Panc1 (cell line): ENCODE measurements around the gene DLGAP1.

Source experiments
- POLR2AphosphoS5 ChIP-seq: IDR thresholded peaks from 2 replicates; pipeline ENCODE4 v1.6.1; 2012; ENCODE audit warnings: mild to moderate bottlenecking, low read depth, low read length, moderate library complexity
- SIN3A ChIP-seq: IDR thresholded peaks from 2 replicates; pipeline ENCODE4 v1.6.1; 2012; ENCODE audit warnings: low read depth, mild to moderate bottlenecking, low read length, moderate library complexity, borderline replicate concordance; ENCODE audit not compliant: insufficient read depth
- TF ChIP-seq, protein P1 (sequence below): fragments of 450-650 bp; IDR thresholded peaks from 2 replicates; pipeline ENCODE4 v1.5.1; 2017; ENCODE audit warnings: mild to moderate bottlenecking
- TF ChIP-seq, protein P2 (sequence below), 2 experiments: IDR thresholded peaks; 2 replicates each; pipeline ENCODE4 v1.6.1; 2011 to 2012; ENCODE audit warnings: low read depth in 2 of 2, control low read depth in 1 of 2, low read length in 1 of 2, mild to moderate bottlenecking in 1 of 2, moderate library complexity in 1 of 2; ENCODE audit not compliant: insufficient read depth in 1 of 2

DNA sequence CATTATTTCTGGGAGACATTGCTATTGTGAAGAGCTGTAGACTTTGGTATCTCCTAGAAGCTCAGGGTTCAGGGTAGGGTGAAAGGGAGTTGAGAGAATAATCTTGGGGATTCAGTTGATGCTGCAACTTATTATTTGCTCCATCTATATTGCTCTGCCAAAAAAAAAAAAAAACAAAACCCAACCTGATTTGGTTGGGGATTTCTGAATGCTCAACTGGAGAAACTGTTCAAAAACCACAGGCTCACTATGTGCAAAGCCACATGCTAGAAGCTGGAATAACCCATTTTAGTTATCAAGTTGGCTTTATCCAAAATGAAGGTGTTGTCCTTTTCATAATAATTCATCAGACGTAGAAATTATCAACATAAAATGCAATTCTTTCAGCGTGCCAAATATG lies 696.0 kb downstream of the DLGAP1 start:
- TF ChIP-seq, protein P1, sequence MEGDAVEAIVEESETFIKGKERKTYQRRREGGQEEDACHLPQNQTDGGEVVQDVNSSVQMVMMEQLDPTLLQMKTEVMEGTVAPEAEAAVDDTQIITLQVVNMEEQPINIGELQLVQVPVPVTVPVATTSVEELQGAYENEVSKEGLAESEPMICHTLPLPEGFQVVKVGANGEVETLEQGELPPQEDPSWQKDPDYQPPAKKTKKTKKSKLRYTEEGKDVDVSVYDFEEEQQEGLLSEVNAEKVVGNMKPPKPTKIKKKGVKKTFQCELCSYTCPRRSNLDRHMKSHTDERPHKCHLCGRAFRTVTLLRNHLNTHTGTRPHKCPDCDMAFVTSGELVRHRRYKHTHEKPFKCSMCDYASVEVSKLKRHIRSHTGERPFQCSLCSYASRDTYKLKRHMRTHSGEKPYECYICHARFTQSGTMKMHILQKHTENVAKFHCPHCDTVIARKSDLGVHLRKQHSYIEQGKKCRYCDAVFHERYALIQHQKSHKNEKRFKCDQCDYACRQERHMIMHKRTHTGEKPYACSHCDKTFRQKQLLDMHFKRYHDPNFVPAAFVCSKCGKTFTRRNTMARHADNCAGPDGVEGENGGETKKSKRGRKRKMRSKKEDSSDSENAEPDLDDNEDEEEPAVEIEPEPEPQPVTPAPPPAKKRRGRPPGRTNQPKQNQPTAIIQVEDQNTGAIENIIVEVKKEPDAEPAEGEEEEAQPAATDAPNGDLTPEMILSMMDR = no peak
- no peak for TF ChIP-seq SIN3A
- TF ChIP-seq POLR2AphosphoS5 = no peak
- TF ChIP-seq, protein P2, sequence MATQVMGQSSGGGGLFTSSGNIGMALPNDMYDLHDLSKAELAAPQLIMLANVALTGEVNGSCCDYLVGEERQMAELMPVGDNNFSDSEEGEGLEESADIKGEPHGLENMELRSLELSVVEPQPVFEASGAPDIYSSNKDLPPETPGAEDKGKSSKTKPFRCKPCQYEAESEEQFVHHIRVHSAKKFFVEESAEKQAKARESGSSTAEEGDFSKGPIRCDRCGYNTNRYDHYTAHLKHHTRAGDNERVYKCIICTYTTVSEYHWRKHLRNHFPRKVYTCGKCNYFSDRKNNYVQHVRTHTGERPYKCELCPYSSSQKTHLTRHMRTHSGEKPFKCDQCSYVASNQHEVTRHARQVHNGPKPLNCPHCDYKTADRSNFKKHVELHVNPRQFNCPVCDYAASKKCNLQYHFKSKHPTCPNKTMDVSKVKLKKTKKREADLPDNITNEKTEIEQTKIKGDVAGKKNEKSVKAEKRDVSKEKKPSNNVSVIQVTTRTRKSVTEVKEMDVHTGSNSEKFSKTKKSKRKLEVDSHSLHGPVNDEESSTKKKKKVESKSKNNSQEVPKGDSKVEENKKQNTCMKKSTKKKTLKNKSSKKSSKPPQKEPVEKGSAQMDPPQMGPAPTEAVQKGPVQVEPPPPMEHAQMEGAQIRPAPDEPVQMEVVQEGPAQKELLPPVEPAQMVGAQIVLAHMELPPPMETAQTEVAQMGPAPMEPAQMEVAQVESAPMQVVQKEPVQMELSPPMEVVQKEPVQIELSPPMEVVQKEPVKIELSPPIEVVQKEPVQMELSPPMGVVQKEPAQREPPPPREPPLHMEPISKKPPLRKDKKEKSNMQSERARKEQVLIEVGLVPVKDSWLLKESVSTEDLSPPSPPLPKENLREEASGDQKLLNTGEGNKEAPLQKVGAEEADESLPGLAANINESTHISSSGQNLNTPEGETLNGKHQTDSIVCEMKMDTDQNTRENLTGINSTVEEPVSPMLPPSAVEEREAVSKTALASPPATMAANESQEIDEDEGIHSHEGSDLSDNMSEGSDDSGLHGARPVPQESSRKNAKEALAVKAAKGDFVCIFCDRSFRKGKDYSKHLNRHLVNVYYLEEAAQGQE (IDR thresholded peaks at IDR 0.05; ENCODE audit: insufficient read depth in 1 of 2, low read depth in 2 of 2, low read length in 1 of 2) = no peak
